HG02678 (cell line): ENCODE data around the gene MYD88.

Experiments used
- ATAC-seq: cut with Tn5 transposase; IDR thresholded peaks from one replicate; pipeline ENCODE4 v1.9.1; 2021; ENCODE audit warnings: mild to moderate bottlenecking, moderate library complexity; ENCODE audit not compliant: unreplicated experiment

The MYD88 gene

DNA sequence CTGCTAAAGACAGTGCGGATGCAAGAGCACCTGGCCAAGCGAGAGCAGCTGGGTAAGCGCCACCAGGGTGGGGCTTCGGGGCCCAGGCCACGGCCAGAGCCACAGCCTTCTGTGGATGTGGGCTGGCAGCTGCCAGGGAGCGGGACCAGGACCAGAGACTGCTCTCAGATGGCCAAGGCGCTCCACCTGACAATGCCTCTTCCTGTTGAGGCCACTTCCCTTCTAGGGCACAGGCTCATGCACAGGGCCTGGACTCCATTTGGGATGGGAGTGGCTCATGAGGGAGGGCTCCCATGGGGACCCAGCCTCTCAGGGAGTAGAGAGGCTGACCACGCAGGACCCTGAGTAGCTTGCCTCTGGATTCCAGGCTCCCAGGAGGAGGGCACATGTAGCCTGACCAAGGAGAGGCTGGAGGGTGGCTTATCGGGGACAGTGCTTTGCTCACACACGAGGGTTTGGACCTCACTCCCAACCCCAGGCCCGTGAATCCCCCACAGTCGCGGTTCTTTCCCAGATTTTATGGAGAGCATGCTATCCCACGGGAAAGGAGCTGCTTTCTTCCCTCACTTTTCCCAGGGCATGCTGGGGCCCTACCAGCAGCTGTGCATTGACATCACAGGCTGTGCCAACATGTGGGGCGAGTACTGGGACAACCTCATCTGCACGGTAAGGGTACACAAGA lies 26.6 kb upstream of the MYD88 start:
- ATAC-seq = no peak

DNA sequence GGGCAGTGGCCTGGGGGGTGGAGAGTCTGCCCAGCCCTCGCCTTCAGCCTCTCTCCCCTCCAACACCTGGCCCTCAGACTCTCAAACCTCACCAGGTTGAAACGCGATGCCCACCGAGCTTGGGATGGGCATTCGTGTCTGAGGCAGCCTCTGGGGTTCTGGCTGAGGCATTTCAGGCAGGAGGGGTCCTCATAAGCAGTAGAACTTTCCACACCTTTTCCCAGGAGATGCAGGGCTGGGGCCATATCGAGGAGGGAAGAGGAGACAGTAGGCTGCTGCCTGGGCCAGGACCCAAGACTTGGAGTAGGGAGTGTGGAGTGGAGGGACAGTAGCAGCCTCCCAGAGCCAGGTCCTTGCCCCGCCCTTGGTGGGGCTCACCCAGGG lies 26.1 kb upstream of the MYD88 start:
- no peak for ATAC-seq

DNA sequence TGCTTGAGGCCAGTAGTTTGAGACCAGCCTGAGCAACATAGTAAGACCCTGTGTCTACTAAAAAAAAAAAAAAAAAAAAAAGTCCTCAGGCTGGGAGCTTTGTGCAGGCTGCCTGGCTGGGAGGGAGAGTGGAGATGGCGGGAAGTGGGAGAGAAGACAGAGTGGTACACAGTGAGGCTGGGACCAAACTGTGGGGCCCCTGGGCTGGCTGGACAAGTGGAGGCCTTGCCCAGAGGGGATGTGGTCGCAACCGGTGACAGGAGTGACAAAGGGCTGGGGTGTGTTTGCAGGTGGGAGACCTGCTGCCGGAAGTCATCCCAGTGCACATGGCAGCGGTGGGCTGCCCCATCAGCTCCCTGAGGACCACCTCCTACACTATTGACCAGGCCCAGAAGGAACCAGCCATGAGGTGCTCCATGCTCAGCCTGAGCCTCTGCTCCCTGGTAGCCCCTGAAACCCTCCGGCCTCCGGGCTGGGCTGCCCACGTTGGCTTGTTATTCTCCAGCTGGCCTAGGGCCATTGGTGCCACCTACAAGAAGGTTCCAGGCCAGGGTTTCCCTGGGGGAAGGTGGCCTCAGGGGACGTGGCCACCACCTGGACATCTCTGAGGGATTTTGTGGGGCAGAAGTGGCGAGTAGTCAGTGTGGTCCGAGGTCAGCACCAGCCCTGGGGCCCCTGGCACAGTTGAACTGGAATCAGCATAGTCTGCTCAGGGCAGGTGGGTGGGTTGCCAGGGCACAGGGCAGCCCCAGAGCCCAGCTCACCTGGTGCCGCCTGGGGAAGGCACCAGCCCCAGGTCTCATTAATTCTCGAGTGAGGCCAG lies 24.2 kb upstream of the MYD88 start:
- no peak for ATAC-seq

DNA sequence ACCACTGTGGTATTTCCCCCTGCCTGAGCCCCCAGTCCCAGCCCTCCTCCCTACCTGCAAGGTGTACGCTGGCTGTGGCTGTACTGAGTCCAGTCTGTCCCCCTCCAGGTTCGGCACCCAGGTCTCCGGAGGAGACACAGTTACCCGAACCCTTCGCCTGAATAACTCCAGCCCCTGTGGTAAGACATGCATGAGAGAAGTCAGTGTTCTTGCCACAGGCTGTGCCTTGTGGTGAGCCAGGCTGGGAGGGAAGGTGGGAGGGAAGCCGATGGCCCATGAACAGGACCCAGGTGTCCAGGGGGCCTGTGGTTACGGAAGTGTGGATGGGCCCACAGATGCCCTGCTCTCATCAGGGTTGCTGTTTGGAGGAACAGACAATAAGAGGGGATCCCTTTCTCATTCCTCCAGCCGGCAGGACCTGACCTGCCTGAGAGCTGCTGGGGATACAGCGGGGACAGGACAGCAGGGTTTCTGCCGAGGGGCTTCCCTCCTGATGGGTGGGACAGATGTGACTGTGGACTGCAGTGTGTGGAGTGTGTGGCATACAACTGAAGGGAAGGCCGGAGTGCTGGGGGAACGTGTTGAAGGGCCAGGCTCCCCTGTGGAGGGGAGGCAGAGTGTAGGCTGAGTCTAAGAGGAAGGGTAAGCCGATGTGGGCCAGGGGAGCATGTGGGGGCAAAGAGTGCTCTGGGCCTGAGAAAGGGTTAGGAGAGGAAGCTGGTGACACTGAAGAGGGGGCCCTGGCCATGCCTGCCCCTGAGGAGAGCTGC lies 23.4 kb upstream of the MYD88 start:
- ATAC-seq = no peak

DNA sequence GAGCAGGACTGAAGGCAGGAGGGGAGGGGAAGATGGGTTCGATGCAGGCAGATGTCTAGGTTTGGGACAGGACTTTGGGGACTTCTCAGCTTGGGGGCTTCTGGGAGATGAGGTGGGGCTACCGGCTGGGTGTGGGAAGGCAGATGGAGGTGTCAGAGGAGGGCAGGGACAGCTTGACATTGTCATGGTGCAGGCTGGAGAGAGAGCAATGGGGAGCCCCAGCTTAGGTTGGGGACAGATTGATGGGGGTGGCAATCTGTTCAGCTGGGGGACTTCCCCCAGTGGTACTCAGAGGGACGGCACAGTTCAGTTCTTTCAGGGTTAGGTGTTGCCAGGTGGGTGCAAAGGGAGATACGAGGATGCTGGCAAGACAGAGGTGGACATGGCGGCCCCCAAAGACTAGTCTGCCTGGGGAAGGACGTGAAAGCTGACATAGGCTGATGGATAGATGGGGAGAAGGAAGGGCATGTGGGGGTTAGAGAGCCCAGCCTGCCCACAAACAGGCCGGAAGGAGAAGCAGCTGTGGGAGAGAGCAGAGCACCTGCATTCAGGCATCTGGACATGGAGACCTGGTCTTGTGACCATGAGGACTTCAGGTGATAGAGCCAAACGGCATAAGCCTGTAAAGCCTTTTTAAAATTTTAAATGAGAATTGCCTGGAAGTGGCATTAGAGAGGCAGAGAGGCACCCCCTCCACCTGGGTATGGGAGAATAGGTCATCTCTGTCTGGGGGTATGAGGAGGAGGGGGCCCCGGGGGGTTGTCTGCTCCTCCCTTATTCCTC lies 22.6 kb upstream of the MYD88 start:
- ATAC-seq = no peak

DNA sequence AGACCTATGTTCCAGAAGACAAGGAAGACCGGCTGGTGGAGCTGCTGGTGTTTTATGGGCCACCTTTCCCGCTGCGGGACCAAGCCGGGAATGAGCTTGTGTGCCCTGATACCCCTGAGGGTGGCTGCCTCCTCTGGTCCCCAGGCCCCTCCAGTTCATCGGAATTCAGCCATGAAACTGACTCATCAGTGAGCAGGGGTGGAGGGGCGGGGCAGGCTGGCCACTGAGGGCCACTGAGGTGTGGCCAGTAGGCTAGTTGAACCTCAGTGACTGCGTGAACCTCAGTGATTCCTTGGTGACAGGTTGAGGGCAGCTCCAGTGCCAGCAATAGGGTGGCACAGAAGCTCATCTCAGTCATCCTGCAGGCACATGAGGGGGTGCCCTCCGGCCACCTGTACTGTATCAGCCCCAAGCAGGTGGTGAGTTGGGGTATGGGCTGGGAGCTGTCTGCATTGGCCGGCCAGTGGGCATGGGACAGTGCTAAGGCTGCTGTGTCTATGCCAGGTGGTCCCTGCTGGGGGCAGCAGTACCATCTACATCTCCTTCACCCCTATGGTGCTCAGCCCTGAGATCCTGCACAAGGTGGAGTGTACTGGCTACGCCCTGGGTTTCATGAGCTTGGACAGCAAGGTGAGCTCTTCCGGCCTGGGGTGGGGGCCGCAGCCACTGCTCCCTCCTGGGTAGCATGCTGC lies 21.8 kb upstream of the MYD88 start:
- no peak for ATAC-seq

DNA sequence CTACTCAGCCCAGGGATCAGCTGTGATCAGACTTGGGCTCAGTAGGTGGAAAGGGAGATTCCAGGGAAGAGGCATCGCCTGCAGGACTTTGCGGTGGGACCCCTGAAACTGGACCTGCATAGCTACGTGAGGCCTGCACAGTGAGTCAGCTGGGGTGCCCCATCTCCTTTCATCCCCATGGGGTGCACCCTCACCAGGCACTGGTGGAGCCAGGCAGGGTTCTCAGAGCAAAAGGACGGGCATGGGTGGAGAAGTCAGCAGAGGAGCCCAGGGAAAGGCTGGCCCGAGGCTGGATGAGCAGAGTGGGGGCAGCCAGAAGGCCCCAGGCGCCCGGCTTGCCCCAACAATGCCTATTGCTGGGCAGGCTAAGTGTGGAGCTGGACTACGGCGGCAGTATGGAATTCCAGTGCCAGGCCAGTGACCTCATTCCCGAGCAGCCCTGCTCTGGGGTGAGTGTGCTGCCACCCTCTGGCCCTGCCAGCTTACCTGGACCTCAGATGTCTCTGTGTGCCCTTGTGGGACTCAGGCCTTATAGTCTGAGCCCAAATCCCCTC lies 21.2 kb upstream of the MYD88 start:
- no peak for ATAC-seq

DNA sequence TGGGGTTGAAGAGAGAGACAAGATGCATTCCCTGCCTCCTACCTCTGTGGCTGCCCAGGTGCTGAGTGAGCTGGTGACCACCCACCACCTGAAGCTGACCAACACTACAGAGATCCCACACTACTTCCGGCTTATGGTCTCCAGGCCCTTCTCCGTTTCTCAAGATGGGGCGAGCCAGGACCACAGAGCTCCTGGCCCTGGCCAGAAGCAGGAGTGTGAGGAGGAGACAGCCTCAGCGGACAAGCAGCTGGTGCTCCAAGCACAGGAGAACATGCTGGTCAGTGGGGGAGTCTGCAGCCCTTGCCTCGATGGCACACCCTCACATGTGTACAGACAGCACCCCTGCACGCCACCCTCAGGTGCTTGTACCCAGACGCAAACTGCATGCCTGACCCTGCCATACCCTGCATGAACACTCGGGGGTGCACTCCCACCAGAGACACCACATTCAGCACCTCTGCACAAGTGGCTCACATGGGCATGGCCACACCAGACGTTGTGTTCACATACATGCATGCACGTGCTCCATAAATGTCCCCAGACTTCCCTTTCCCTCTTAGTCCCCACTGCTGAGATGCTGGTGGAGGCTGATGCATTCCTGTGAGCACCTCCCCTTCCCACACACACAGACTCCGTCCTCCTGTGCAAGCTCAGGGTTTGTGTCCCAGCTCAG lies 20.6 kb upstream of the MYD88 start:
- peak; percentile 74 for ATAC-seq

DNA sequence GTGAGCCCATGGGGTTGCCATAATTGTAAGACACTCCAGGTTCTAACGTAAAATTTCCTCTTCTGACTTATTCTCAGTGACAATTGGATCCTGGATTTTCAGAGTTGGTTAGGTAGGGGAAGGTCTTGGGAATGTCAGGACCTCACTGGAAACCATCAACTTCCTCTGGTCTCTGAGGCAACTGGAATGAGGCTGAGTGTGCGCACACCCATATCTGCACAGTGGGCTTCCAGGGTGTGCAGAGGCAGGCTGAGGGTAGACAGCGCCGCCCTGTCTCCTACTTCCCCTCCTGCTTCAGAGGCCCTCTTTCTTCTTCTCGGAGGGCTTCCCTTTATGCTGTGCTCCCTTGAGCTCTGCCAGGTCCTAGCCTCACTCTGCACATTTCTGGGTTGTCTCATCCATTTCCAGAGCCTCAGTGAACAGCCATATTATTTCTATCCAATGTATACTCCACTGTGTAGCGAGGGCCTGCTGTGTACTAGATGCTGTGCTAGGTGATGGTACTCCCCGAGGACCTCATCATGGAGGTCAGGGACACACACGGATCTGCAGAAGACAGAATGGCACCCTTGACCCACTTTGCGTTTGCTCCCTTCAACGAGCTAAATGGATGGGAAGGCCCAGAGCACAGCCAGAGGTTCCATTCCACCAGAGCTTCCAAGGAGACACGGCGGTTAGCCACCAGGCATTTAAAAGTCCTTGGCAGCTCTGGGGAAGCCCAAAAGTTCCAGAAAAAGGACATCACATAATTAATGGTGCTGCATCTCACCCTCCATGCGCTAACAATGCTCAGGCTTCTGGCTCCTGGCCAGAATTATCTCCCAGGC lies 19.8 kb upstream of the MYD88 start:
- ATAC-seq = no peak

DNA sequence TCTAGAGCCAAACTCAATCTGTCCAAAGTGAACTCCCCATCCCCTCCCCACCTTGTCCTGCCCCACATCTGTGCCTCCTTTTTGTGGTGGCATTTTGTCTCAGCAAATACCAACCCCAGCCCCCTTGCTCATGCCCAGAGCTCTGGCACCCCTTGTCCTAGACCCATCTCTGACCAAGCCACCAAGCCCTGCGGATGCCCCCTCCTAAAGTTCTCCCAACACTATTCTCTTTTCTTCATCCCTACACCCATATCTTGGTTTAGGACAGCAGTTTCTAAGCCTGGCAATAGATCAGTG lies 19.3 kb upstream of the MYD88 start:
- ATAC-seq = no peak

DNA sequence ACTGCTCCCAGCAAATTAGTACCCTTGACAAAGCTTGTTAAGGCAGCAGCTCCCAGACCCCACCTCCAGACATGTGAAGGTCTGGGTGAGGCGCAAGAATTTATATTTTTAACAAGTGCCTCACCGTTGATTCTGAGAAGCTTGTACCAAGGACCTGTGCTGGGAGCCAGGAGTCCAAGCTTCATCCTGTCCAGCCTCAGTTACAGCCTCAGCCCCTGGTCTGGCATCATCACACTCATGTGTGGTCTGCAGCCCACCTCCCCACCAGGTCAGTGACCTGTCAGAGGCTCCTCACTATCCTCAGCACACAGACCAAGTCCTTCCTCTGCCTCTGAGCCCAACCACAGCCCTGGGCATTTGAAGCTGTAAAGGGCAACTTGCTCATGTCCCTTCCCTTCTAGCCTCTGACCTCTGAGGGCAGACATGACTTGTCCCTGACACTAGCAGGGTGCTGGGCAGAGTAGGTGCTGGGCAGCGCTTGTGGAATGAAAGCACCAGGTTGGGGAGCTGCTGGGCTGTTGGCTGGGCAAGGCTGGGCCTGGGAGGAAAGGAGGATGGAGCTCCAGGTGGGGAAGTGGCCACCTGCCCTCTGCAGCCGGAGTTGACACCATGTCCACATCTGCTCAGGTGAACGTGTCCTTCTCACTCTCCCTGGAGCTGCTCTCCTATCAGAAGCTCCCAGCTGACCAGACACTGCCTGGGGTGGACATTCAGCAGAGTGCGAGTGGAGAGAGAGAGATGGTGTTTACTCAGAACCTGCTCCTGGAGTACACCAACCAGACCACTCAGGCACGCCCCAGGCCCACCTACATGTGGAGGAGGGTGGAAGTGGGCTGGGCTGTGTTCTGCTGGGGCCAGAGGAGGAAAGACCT lies 18.4 kb upstream of the MYD88 start:
- ATAC-seq = no peak

DNA sequence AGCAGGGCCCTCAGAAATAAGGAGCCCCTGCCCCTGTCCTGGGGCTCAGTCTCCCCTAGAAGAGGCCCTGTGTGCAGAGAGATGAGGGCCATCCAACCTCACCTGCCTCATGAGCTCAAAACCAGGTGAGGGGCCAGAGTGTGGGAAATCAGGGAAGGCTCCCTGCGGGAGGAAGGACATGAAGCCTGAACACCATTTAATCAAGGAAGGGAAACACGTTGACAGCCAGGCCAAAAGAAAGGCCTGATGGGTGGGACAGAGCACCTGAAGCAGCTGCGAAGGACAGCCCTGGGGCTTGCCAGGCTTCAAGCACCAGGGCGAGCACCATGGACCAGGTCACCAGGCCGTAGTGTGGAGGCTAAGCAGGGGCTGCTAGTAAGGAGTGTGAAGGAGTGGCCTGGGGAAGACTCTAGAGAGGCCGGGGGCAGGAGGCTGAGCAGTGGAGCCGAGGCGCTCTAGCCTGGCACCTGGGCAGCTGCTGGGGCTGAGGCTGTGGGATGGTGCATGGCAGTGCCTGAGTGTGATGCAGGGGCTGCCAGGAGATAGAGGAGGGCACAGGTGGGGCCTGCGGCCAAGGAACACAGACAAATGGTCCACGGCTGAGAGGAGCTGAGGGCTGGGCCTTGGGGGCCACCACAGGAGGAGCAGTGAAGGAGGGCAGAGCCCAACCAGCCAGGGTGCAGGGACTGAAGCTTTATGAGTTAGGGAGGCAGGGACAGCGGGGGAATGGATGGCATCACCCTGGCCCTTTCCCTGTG lies 17.6 kb upstream of the MYD88 start:
- ATAC-seq = no peak

DNA sequence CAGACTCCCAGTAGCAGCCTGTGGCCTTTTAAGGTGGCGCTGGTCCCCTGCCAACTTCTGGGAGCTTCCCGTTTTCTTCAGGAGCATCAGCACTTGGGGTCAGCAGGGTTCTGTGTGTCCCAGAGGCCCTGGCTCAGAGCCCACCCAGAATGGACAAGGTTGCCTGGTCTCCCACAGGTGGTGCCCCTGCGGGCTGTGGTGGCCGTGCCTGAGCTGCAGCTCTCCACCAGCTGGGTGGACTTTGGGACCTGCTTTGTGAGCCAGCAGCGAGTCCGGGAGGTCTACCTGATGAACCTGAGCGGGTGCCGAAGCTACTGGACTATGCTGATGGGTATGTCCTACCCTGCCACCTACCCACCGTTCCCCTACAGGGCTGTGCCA lies 17.0 kb upstream of the MYD88 start:
- no peak for ATAC-seq

DNA sequence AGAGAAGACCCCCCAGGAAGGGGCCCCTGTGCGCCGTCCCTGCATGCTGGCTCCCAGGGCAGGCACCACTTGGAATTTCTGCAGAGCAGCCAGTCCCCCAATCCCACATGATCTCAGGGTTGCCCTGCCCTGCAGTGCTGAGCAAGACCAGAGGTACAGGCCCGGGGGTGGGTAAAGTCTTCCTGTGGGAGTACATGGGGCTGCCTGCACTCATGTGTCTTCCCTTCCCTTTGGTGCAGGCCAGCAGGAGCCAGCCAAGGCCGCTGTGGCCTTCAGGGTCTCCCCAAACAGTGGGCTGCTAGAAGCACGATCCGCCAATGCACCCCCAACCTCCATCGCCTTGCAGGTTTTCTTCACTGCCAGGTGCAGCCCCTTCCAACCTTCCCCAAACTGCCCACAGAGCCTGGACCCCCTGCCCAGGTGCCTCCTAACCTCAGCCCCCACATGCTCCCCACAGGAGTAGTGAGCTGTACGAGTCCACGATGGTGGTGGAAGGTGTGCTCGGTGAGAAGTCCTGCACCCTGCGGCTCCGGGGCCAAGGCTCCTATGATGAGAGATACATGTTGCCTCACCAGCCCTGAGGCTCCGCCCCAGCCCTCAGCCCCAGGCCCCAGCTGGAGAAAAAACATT lies 16.5 kb upstream of the MYD88 start:
- ATAC-seq = no peak

DNA sequence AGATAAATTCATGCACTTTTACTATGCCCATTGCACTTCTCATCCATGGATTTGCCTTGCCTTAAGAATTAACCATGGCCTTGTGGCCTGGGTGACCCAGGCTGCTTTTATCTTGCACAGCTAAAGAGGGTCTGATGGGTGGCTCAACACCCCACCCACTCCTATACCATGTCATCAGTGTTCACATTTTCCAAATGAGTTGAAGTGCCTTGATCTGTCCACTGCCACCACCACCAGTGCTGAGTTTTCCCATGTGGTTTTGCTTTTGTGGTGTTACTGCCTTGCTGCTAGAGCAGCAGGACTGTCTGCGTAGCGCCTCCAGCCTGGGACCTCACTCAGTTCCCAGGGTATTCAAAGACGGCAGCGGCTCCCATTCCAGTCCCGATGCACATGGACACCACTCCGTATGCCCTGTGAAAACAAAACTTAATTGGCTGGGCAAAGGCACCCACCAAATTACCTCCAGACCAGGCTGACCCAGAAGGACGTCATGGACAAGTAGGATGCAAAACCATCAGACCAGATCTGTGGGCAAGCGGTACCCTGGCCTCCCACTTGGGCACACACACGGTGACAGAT lies 15.7 kb upstream of the MYD88 start:
- ATAC-seq = no peak

DNA sequence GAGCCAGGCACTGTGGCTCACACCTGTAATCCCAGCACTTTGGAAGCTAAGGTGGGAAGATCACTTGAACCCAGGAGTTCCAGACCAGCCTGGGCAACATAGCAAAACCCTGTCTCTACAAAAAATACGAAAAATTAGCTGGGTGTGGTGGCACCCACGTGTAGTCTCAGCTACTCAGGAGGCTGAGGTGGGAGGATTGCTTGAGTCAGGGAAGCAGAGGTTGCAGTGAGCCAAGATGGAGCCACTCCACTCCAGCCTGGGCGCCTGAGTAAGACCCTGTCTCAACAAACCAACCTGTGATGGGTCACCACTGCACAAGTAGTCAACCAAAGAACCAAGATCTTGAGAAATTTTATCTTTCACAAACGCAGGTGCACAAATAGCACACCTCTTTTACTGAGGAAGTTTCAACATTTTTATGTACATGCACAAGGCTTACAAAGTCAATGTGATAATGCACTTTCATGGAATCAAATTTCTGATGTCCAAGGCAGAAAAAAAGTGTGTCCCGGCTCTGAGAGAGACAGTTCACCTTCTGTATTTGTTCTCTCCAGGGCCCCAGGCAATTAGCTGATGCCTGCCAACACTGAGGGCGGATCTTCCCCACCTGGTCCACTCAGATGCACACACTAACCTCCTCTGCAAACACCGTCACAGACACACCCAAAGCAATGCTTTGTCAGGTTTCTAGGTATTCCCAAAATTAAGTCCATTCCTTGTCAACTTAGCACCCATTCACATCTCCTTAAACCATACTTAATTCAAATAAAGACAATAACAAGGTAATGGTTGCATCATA lies 13.9 kb upstream of the MYD88 start:
- no peak for ATAC-seq
